Measurements from ENCODE around the gene SPRR2F.
"Not testable (repeated sequence)": the region's sequence is repeated elsewhere in the genome, so short reads cannot be mapped to it uniquely, and the experiment has no call there.

Gene SPRR2F

GRCh38 chr1:153119491-153119971, 6.2 kb upstream of the SPRR2F start:
- TF ChIP-seq JUND (IDR thresholded peaks at IDR 0.05; ENCODE audit: low read depth), result no peak
- in situ Hi-C loops (cut with HindIII; ENCODE audit: low pct_unique_long_range_greater_than_20kb, low sequenced_read_pairs), result no loop called here
- DNase-seq (ENCODE audit: low read depth in 1 of 2, low spot score in 1 of 2), result no peak

GRCh38 chr1:153115264-153115663, 1.9 kb upstream of the SPRR2F start:
- in situ Hi-C loops (cut with HindIII; ENCODE audit: low pct_unique_long_range_greater_than_20kb, low sequenced_read_pairs); DNase-seq (ENCODE audit: low read depth in 1 of 2, low spot score in 1 of 2): not testable (repeated sequence)

GRCh38 chr1:153112454-153112853, 862 bp downstream of the SPRR2F start:
- in situ Hi-C loops (cut with HindIII; ENCODE audit: low pct_unique_long_range_greater_than_20kb, low sequenced_read_pairs); DNase-seq (ENCODE audit: low read depth in 1 of 2, low spot score in 1 of 2): not testable (repeated sequence)

- no peak for TF ChIP-seq JUND (IDR thresholded peaks at IDR 0.05; ENCODE audit: low read depth)
- no peak for DNase-seq (ENCODE audit: low read depth in 1 of 2, low spot score in 1 of 2)
- in situ Hi-C loops (cut with HindIII; ENCODE audit: low pct_unique_long_range_greater_than_20kb, low sequenced_read_pairs), result no loop called here
These were observed 13.1 kb downstream of the SPRR2F start for GRCh38 chr1:153100245-153100644.

- TF ChIP-seq JUND (IDR thresholded peaks at IDR 0.05; ENCODE audit: low read depth), result no peak
- no peak for DNase-seq (ENCODE audit: low read depth in 1 of 2, low spot score in 1 of 2)
- in situ Hi-C loops (cut with HindIII; ENCODE audit: low pct_unique_long_range_greater_than_20kb, low sequenced_read_pairs), result no loop called here
These were observed 13.8 kb downstream of the SPRR2F start for GRCh38 chr1:153099461-153100045.

GRCh38 chr1:153095764-153096163, 17.6 kb downstream of the SPRR2F start:
- TF ChIP-seq JUND (IDR thresholded peaks at IDR 0.05; ENCODE audit: low read depth), result no peak
- no peak for DNase-seq (ENCODE audit: low read depth in 1 of 2, low spot score in 1 of 2)
- in situ Hi-C loops (cut with HindIII; ENCODE audit: low pct_unique_long_range_greater_than_20kb, low sequenced_read_pairs), result no loop called here

GRCh38 chr1:153094426-153094825, 18.9 kb downstream of the SPRR2F start, which contains the start of gene SPRR2E:
SPRR2E (minus strand) TSS chr1:153094526; CDS start chr1:153093751, 775 bp downstream.
- in situ Hi-C loops (cut with HindIII; ENCODE audit: low pct_unique_long_range_greater_than_20kb, low sequenced_read_pairs), result no loop called here
- no peak for DNase-seq (ENCODE audit: low read depth in 1 of 2, low spot score in 1 of 2)

GRCh38 chr1:153087652-153088051, 25.7 kb downstream of the SPRR2F start:
- TF ChIP-seq JUND (IDR thresholded peaks at IDR 0.05; ENCODE audit: low read depth), result no peak
- no peak for DNase-seq (ENCODE audit: low read depth in 1 of 2, low spot score in 1 of 2)
- in situ Hi-C loops (cut with HindIII; ENCODE audit: low pct_unique_long_range_greater_than_20kb, low sequenced_read_pairs), result no loop called here

More at GRCh38 chr1:153094426-153094825, 18.9 kb downstream of the SPRR2F start, which contains the start of gene SPRR2E:
- TF ChIP-seq JUND (IDR thresholded peaks at IDR 0.05; ENCODE audit: low read depth), result no peak

GRCh38 chr1:153081736-153082135, 31.6 kb downstream of the SPRR2F start:
- in situ Hi-C loops (cut with HindIII; ENCODE audit: low pct_unique_long_range_greater_than_20kb, low sequenced_read_pairs), result no loop called here
- no peak for TF ChIP-seq JUND (IDR thresholded peaks at IDR 0.05; ENCODE audit: low read depth)
- DNase-seq (ENCODE audit: low read depth in 1 of 2, low spot score in 1 of 2), result no peak

GRCh38 chr1:153072806-153073726, 40.2 kb downstream of the SPRR2F start:
- in situ Hi-C loops (cut with HindIII; ENCODE audit: low pct_unique_long_range_greater_than_20kb, low sequenced_read_pairs), result no loop called here
- DNase-seq (ENCODE audit: low read depth in 1 of 2, low spot score in 1 of 2), result no peak
- no peak for TF ChIP-seq JUND (IDR thresholded peaks at IDR 0.05; ENCODE audit: low read depth)

GRCh38 chr1:153071511-153071910, 41.8 kb downstream of the SPRR2F start, which contains the start of gene SPRR2B:
SPRR2B (minus strand) TSS chr1:153071611; CDS start chr1:153070839, 772 bp downstream.
- in situ Hi-C loops (cut with HindIII; ENCODE audit: low pct_unique_long_range_greater_than_20kb, low sequenced_read_pairs), result no loop called here
- no peak for DNase-seq (ENCODE audit: low read depth in 1 of 2, low spot score in 1 of 2)
- TF ChIP-seq JUND (IDR thresholded peaks at IDR 0.05; ENCODE audit: low read depth), result no peak

GRCh38 chr1:153070243-153070642, 43.1 kb downstream of the SPRR2F start:
- in situ Hi-C loops (cut with HindIII; ENCODE audit: low pct_unique_long_range_greater_than_20kb, low sequenced_read_pairs), result no loop called here
- no peak for TF ChIP-seq JUND (IDR thresholded peaks at IDR 0.05; ENCODE audit: low read depth)
- DNase-seq (ENCODE audit: low read depth in 1 of 2, low spot score in 1 of 2), result no peak
